Breast epithelium (tissue), 3 donors: ENCODE results near the gene OR5D14.

Source experiments
- CTCF ChIP-seq, 3 donors: fragments of 450-650 bp; IDR thresholded peaks; one replicate each; pipeline ENCODE4 v1.5.1; 2016 to 2017; ENCODE audit warnings: antibody characterized with exemption in 3 of 3, mild to moderate bottlenecking in 3 of 3, moderate library complexity in 3 of 3
- POLR2A ChIP-seq: fragments of 450-650 bp; IDR thresholded peaks from one replicate; pipeline ENCODE4 v1.6.1; 2016; ENCODE audit warnings: antibody characterized with exemption, mild to moderate bottlenecking, moderate library complexity

DNA sequence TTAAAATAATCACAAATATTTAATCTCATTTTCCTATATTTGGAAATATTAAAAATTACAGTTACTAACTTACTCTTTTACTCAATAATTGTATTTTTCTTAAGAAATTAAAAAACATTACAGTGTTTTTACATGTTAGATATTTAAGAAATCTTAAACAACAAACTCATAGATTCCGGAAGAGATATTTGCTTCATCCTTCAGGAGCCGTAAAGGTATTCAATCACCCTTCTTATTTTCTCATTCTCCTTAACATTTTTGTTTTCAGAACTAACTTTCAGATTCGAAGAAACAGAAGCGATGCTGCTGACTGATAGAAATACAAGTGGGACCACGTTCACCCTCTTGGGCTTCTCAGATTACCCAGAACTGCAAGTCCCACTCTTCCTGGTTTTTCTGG lies 24.0 kb downstream of the OR5D14 start, which contains the start of gene OR5D18:
- no peak for TF ChIP-seq POLR2A
- TF ChIP-seq CTCF (IDR thresholded peaks at IDR 0.05) = no peak
